B cell (primary cell): ENCODE results near the gene CYP26B1. TPM values are rescaled to one million over a fixed set of nuclear protein-coding genes. Genes with fewer than 3 reads are reported as not detected.

Experiments
- ATAC-seq: fragments of 200-7000 bp; cut with Tn5 transposase; one replicate; pipeline ENCODE4 v1.10.0; 2021; ENCODE audit warnings: low read depth, mild to moderate bottlenecking, moderate number of reproducible peaks, moderate library complexity
- CTCF ChIA-PET: fragments of 350-600 bp; sonication (Branson Sonifier 250); formaldehyde crosslinking; loops from one replicate; lab custom pipeline; 2021; ENCODE audit warnings: antibody characterized with exemption, inconsistent platforms; lab: Charles Lee
- POLR2A ChIA-PET: fragments of 350-600 bp; sonication (Branson Sonifier 250); formaldehyde crosslinking; loops from one replicate; lab custom pipeline; 2021; ENCODE audit warnings: antibody characterized with exemption; lab: Charles Lee
- DNase-seq: peaks from one replicate; pipeline ENCODE4 v3.0.0; 2013
- H2AFZ ChIP-seq: 2 replicates; pipeline ENCODE4 v1.6.1; 2012; ENCODE audit warnings: mild to moderate bottlenecking, low read depth, low read length; ENCODE audit not compliant: insufficient read depth, poor library complexity, severe bottlenecking
- H3K27ac ChIP-seq, 2 donors: 1 replicate in 1 of 2; 2 replicates in 1 of 2; pipeline ENCODE4 v1.5.1; 2012 to 2013; ENCODE audit warnings: low read length in 2 of 2, mild to moderate bottlenecking in 2 of 2, moderate library complexity in 1 of 2
- H3K27me3 ChIP-seq, 4 experiments: fragments of 200-600 bp in 1 of 4; sonication (generic) in 1 of 4; replicated peaks in 1 of 4; 1 replicate in 2 of 4; 2 replicates in 2 of 4; pipeline versions ENCODE4 v1.6.1 to v1.7.0; 2013 to 2016; ENCODE audit warnings: low read length in 3 of 4, mild to moderate bottlenecking in 2 of 4, mixed read lengths in 1 of 4, moderate library complexity in 1 of 4; ENCODE audit not compliant: insufficient read depth in 4 of 4, control insufficient read depth in 3 of 4; ENCODE audit errors: control extremely low read depth in 1 of 4
- H3K36me3 ChIP-seq, 2 experiments: replicated peaks in 1 of 2; 1 replicate in 1 of 2; 2 replicates in 1 of 2; pipeline versions ENCODE4 v1.6.1 to v1.7.1; 2013; ENCODE audit warnings: low read length in 1 of 2; ENCODE audit not compliant: insufficient read depth in 2 of 2, control insufficient read depth in 1 of 2; ENCODE audit errors: control extremely low read depth in 1 of 2, extremely low read depth in 1 of 2
- H3K4me1 ChIP-seq, 2 donors: fragments of 200-600 bp in 1 of 2; sonication (generic) in 1 of 2; 1 replicate in 1 of 2; 2 replicates in 1 of 2; pipeline versions ENCODE4 v1.5.1 to v1.6.1; 2013 to 2017; ENCODE audit warnings: low read length in 2 of 2; ENCODE audit not compliant: control insufficient read depth in 2 of 2, insufficient read depth in 2 of 2
- H3K4me2 ChIP-seq: replicated peaks from 2 replicates; pipeline ENCODE3; 2012; ENCODE audit warnings: mild to moderate bottlenecking, low read depth, low read length; ENCODE audit not compliant: poor library complexity, severe bottlenecking
- H3K4me3 ChIP-seq, 5 experiments: fragments of 200-600 bp in 1 of 5; sonication (generic) in 1 of 5; 1 replicate in 3 of 5; 2 replicates in 2 of 5; pipeline versions ENCODE4 v1.5.1 to v1.7.0; 2011 to 2016; ENCODE audit warnings: low read length in 4 of 5, mild to moderate bottlenecking in 4 of 5, low read depth in 2 of 5, control low read depth in 1 of 5, moderate library complexity in 1 of 5; ENCODE audit not compliant: insufficient read depth in 1 of 5; ENCODE audit errors: control extremely low read depth in 1 of 5, extremely low read depth in 1 of 5
- H3K79me2 ChIP-seq: fragments of 200-600 bp; sonication (generic); one replicate; pipeline ENCODE4 v1.6.0; 2016; ENCODE audit warnings: low read length; ENCODE audit not compliant: control insufficient read depth, insufficient read depth
- H3K9ac ChIP-seq: fragments of 200-600 bp; sonication (generic); 2 replicates; pipeline ENCODE4 v1.6.1; 2017; ENCODE audit warnings: mild to moderate bottlenecking, low read length, moderate library complexity
- H3K9me3 ChIP-seq, 3 donors: one replicate each; pipeline versions ENCODE4 v1.6.1 to v1.7.1; 2013; ENCODE audit warnings: low read length in 2 of 3; ENCODE audit not compliant: control insufficient read depth in 2 of 3, insufficient read depth in 1 of 3; ENCODE audit errors: control extremely low read depth in 1 of 3
- H4K20me1 ChIP-seq: 2 replicates; pipeline ENCODE4 v1.6.0; 2012; ENCODE audit warnings: mild to moderate bottlenecking, low read length; ENCODE audit not compliant: insufficient read depth, control insufficient read depth, poor library complexity, severe bottlenecking
- H3K27ac Mint-ChIP-seq: one replicate; pipeline ENCODE4 v1.8.0; 2021; ENCODE audit warnings: mixed read lengths
- H3K27me3 Mint-ChIP-seq: one replicate; pipeline ENCODE4 v1.8.0; 2021; ENCODE audit warnings: mixed read lengths
- H3K4me1 Mint-ChIP-seq: one replicate; pipeline ENCODE4 v1.8.0; 2021; ENCODE audit warnings: mixed read lengths
- H3K4me3 Mint-ChIP-seq: one replicate; pipeline ENCODE4 v1.8.0; 2021; ENCODE audit warnings: mixed read lengths
- H3K9me3 Mint-ChIP-seq: one replicate; pipeline ENCODE4 v1.8.0; 2022; ENCODE audit warnings: mixed read lengths; ENCODE audit not compliant: insufficient read depth
- EZH2 ChIP-seq: IDR thresholded peaks from 2 replicates; pipeline ENCODE4 v1.6.1; 2012; ENCODE audit warnings: borderline replicate concordance, low read depth, mild to moderate bottlenecking, moderate library complexity, low read length; ENCODE audit not compliant: insufficient read depth, poor library complexity, severe bottlenecking
- WGBS: methylation state at CpG from one replicate; pipeline ENCODE4 v1.1.5; 2013; ENCODE audit warnings: missing lambda C conversion rate; ENCODE audit not compliant: insufficient coverage; 5-methylcytosine and 5-hydroxymethylcytosine counted together
- intact Hi-C: fragments of 100-400 bp; cut with micrococcal nuclease; formaldehyde crosslinking; loops from one replicate; pipeline ENCODE4 v1.10.0; 2022
- polyA plus RNA-seq: library from polyadenylated mRNA; depleted of rRNA; stranded (reverse); fragments of >200 nt; gene quantifications from 2 replicates; pipeline ENCODE4 v1.2.3, GENCODE V29; 2012
- total RNA-seq, 2 donors: library from RNA; stranded (reverse); fragments of 120-200 nt in 1 of 2; gene quantifications; 1 replicate in 1 of 2; 2 replicates in 1 of 2; pipeline versions ENCODE4 v1.2.3 to v1.2.4, GENCODE V29; 2013 to 2022
- TF ChIP-seq, protein P1 (sequence below): fragments of 200-600 bp; IDR thresholded peaks from one replicate; pipeline ENCODE4 v1.8.0; 2022; ENCODE audit warnings: antibody characterized with exemption, mild to moderate bottlenecking

The CYP26B1 gene
- total and polyA plus RNA-seq, 2 donors (not counting 1 experiment from before 2014, with no cell fraction given) = not detected

DNA sequence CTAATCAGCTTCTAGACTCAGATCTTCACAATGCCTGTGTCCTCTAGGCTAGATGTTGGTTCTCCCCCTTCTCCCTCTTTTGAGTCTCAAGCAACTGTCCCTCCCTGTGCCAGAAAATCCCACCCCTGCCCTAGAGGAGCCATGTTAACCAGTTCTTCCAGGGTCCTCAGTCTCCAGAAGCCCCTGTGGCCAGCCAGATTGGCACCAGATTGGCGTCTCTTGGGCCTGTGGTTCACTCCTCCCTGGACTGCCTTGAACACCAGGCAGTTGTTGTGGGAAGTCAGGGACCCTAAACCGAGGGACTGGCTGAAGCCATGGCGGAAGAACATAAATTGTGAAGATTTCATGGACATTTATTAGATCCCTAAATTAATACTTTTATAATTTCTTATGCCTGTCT is 36.6 kb downstream of the CYP26B1 start:
- ChIA-PET CTCF (no interaction called here), POLR2A (no interaction called here)
- Histone ChIP-seq H3K9me3 (peaks cover 0 to 6% (median 0%) of the 10 kb centered on the region in 3 donors), H2AFZ (no peak overlapping the region), H3K36me3 (no peaks in the 10 kb centered on the region), H3K27ac (no peak overlapping the region), H3K4me1 (no peaks in the 10 kb centered on the region), H3K4me2 (no peak overlapping the region), H3K9ac (no peak overlapping the region), H3K4me3 (no peak overlapping the region), H3K79me2 (no peaks in the 10 kb centered on the region), H3K27me3 (no peaks in the 10 kb centered on the region), H4K20me1 (no peaks in the 10 kb centered on the region)
- TF ChIP-seq, protein P1, sequence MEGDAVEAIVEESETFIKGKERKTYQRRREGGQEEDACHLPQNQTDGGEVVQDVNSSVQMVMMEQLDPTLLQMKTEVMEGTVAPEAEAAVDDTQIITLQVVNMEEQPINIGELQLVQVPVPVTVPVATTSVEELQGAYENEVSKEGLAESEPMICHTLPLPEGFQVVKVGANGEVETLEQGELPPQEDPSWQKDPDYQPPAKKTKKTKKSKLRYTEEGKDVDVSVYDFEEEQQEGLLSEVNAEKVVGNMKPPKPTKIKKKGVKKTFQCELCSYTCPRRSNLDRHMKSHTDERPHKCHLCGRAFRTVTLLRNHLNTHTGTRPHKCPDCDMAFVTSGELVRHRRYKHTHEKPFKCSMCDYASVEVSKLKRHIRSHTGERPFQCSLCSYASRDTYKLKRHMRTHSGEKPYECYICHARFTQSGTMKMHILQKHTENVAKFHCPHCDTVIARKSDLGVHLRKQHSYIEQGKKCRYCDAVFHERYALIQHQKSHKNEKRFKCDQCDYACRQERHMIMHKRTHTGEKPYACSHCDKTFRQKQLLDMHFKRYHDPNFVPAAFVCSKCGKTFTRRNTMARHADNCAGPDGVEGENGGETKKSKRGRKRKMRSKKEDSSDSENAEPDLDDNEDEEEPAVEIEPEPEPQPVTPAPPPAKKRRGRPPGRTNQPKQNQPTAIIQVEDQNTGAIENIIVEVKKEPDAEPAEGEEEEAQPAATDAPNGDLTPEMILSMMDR = no peak
- TF ChIP-seq EZH2 = no peak
- intact Hi-C loops = no loop called here
- Mint-ChIP-seq H3K4me3 (no peak overlapping the region), H3K9me3 (no peaks in the 10 kb centered on the region), H3K4me1 (no peaks in the 10 kb centered on the region), H3K27me3 (peaks cover 5% of the 10 kb centered on the region), H3K27ac (no peak overlapping the region)
- WGBS = 100% methylated on average over 1 of the region's 3 CpGs
- ATAC-seq (no peak), DNase-seq (no peak)

DNA sequence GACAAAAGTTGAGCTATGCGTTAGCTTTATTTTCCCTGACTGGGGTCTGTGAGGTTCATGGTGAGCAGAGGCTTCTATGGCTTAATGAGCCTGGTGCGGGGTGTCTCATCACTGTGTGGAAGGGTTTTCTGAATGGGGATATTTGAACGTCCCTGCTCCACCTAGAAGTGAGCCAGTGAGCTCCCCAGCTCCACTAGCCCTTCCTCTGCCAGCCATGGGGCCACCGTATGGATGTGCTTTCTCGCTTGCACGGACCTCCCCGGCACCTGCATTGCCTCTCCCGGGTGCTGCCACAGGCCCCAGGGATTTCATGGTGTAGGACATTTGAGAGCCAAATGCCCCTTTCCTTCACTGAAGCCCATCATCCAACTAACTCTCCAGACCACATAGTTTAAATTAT is 37.8 kb downstream of the CYP26B1 start:
- Histone ChIP-seq H3K79me2 (no peaks in the 10 kb centered on the region), H3K27me3 (no peaks in the 10 kb centered on the region), H4K20me1 (no peaks in the 10 kb centered on the region), H2AFZ (no peak overlapping the region), H3K4me2 (no peak overlapping the region), H3K4me3 (no peak overlapping the region), H3K27ac (no peak overlapping the region), H3K9me3 (peaks cover 0 to 7% (median 0%) of the 10 kb centered on the region in 3 donors), H3K36me3 (no peaks in the 10 kb centered on the region), H3K9ac (no peak overlapping the region), H3K4me1 (no peaks in the 10 kb centered on the region)
- Mint-ChIP-seq H3K27me3 (peaks cover 11% of the 10 kb centered on the region), H3K4me1 (no peaks in the 10 kb centered on the region), H3K9me3 (peaks cover 2% of the 10 kb centered on the region), H3K4me3 (no peak overlapping the region), H3K27ac (no peak overlapping the region)
- ChIA-PET POLR2A (no interaction called here), CTCF (no interaction called here)
- intact Hi-C loops = no loop called here
- no peak for ATAC-seq
- TF ChIP-seq EZH2 = no peak
- TF ChIP-seq, protein P1 = no peak
- no peak for DNase-seq
- 97% methylated on average over 6 of the region's 8 CpGs for WGBS
